Pericardium fibroblast (primary cell): Measurements from ENCODE around the gene ZMAT2. TPM values are rescaled to one million over a fixed set of nuclear protein-coding genes. Genes with fewer than 3 reads are reported as not detected.

Experiments used
- total RNA-seq: library from RNA; depleted of rRNA; stranded (reverse); fragments of >200 nt; gene quantifications from 2 replicates; pipeline ENCODE4 v1.2.3, GENCODE V29; 2015

Gene ZMAT2, protein sequence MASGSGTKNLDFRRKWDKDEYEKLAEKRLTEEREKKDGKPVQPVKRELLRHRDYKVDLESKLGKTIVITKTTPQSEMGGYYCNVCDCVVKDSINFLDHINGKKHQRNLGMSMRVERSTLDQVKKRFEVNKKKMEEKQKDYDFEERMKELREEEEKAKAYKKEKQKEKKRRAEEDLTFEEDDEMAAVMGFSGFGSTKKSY
- 26.7 and 33.5 TPM in 2 replicates for total RNA-seq

DNA sequence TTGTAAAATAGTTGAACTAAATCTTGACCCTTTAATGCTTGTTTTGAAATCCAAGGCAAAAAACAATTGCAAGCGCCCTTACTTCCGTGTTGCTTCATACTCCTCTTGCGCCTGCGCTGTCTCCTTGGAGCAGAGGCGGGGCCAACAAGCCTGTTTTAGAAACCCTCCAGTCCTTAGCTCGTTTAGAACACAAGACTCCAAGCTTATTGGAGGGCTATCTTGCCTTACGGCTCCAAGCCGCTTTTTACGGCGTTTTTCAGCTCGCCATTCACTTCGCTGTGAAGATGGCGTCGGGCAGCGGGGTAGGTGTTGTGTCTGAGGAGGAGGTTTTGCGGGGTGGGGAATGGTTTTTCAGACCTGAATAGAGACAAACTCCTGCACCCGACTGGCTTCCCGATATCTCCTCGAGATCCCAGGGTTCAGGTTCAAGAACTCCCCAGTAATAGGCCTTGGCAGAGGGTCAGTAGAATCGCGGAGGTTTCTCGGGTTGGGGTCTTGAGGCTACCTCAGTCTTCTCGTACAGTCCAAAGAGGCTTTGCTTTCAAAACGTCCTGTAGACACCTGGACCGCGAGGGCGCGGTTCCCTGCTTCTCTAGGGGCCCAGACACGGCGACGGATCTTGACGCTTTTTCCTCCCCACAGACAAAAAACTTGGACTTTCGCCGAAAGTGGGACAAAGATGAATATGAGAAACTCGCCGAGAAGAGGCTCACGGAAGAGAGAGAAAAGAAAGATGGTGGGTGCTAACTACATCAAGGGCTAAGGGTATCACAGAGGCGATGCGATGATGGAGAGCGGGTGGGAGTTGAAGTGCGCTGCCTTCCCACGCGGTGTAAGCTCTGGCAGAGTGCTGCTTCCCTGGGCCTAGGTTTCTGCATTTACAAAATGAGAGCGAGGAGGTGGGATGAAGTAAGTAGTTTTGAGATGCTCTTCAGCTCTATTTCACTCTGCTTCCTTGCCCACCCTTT lies at the start of gene ZMAT2:
ZMAT2 (plus strand) TSS at position 271 of the 968 bp plus-strand sequence; CDS start at position 285, 14 bp downstream.

DNA sequence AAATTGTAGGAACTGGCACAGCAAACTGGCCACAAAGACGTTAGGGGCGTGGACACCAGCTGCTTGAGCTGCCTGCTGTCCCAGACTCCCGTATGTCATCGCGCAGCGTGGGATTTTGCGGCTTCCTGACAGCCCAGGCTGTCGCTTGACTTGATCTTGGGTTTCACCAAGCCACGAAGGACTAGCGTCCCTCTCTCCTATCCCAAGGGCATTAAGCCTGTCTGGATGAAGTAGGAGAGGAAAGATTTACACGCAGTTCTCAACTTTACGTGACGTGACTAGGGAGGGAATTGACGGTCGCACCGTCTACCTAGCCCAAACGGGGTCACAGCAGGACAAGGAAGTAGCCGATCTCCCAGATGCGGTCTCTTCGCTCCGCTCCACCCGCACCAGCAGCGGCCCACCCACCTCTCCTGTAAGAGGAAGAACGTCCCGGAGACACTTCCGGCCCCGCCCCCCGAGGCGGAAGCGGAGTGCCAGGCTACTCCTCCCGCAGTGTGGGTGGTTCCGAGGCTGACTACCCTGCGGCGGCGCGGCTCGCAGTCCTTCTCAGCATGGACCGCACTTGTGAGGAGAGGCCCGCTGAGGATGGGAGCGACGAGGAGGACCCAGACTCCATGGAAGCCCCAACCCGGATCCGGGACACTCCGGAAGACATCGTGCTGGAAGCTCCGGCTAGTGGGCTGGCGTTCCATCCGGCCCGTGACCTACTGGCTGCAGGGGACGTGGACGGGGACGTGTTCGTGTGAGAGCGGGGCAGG lies 35.7 kb upstream of the ZMAT2 start, which contains the start of gene WDR55:
WDR55 (plus strand) TSS at position 546 of the 761 bp plus-strand sequence; CDS start at position 555, 9 bp downstream.

GRCh38 chr5:140673187-140673976 lies 26.9 kb upstream of the ZMAT2 start, which contains the start of gene DND1:
Gene DND1 (minus strand): TSS chr5:140673576. CDS start chr5:140673542, 34 bp downstream.

DNA sequence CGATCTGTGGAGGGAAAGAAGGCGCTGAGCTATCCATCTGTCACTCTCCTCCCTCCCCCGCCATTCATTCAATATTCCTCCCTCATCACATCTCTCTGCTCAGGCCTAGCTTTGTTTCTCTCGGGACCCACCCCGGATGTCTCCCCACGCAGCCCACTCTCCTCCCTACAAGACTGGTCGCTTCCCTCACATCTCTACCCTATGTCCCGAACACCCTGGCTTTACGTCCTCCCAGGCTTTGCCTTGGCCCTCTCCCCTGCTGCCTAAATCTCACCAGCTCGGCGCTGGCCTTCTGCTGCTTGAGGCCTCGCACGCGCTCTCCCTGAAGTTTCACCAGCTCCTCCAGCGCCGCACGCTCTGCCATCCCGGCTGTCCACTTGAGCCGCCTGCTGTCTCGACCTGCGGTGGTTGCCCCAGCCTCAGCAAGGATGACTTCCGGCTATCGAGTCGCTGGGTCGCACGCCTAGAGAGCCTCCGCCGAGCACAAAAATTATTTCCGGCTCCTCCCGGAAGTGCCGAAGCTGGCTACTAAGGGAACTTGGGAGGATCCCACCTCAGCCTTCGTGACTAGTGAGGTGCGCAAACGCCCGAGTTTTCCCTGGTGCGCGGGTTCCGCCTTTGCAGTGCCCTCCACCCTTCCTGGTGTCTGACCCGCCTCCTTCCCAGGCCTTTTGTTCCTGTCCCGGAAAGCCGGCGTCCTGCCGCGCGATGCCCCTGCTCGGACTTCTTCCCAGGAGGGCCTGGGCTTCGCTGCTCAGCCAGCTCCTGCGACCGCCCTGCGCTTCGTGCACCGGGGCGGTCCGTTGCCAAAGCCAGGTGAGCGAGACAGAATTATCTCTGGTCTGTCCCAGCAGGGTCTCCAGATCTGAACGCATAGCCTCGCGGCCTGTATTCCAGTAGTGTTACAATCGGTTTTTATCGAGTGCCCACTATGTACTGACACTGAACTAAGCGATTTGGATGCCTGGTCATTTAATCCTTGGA lies 9.0 kb upstream of the ZMAT2 start, which contains the start of the genes HARS1 and HARS2:
HARS1 (minus strand) TSS at position 430 of the 984 bp plus-strand sequence; CDS start at position 364, 66 bp downstream.
HARS2 (plus strand) TSS at position 515 of the 984 bp plus-strand sequence; CDS start at position 709, 194 bp downstream.

Other genes with a start within 250 kb of the ZMAT2 start
- 1.4 and 7.2 TPM in 2 replicates for gene EIF4EBP3, start 152.8 kb upstream of the ZMAT2 start, total RNA-seq
- gene SRA1, start 143.0 kb upstream of the ZMAT2 start, total RNA-seq: 18.2 and 42.6 TPM in 2 replicates
- gene APBB3, start 135.8 kb upstream of the ZMAT2 start, total RNA-seq: 11.1 and 16.0 TPM in 2 replicates
- 29.9 and 37.6 TPM in 2 replicates for gene SLC35A4, start 135.6 kb upstream of the ZMAT2 start, total RNA-seq
- 0.17 and 4.3 TPM in 2 replicates for gene CD14, start 67.3 kb upstream of the ZMAT2 start, total RNA-seq
- 8.6 and 11.8 TPM in 2 replicates for gene TMCO6, start 61.0 kb upstream of the ZMAT2 start, total RNA-seq
- gene NDUFA2, start 52.8 kb upstream of the ZMAT2 start, total RNA-seq: 52.4 and 86.2 TPM in 2 replicates
- gene IK, start 52.6 kb upstream of the ZMAT2 start, total RNA-seq: 49.4 and 66.8 TPM in 2 replicates
- gene WDR55, start 35.5 kb upstream of the ZMAT2 start, total RNA-seq: 11.1 and 14.2 TPM in 2 replicates
- gene DND1, start 26.9 kb upstream of the ZMAT2 start, total RNA-seq: not detected in 2 replicates
- 51.8 and 56.4 TPM in 2 replicates for gene HARS1, start 9.1 kb upstream of the ZMAT2 start, total RNA-seq
- 15.4 and 18.9 TPM in 2 replicates for gene HARS2, start 9.0 kb upstream of the ZMAT2 start, total RNA-seq
- not detected in 2 replicates for gene PCDHA1, start 85.7 kb downstream of the ZMAT2 start, total RNA-seq
- not detected in 2 replicates for gene PCDHA2, start 94.4 kb downstream of the ZMAT2 start, total RNA-seq
- gene PCDHA3, start 100.6 kb downstream of the ZMAT2 start, total RNA-seq: 0.12 TPM in 1 of 2 replicates, not detected in the other
- 0.23 TPM in 1 of 2 replicates, not detected in the other for gene PCDHA4, start 106.6 kb downstream of the ZMAT2 start, total RNA-seq
- under 0.01 TPM in 1 of 2 replicates, not detected in the other for gene PCDHA5, start 121.2 kb downstream of the ZMAT2 start, total RNA-seq
- gene PCDHA6, start 127.5 kb downstream of the ZMAT2 start, total RNA-seq: 0.17 and 0.35 TPM in 2 replicates
- 0.09 and 0.12 TPM in 2 replicates for gene PCDHA7, start 133.8 kb downstream of the ZMAT2 start, total RNA-seq
- 0.09 TPM in 1 of 2 replicates, not detected in the other for gene PCDHA8, start 140.7 kb downstream of the ZMAT2 start, total RNA-seq
- gene PCDHA9, start 147.9 kb downstream of the ZMAT2 start, total RNA-seq: not detected in 2 replicates
- under 0.01 TPM in 2 replicates for gene PCDHA10, start 155.4 kb downstream of the ZMAT2 start, total RNA-seq
- gene PCDHA11, start 168.5 kb downstream of the ZMAT2 start, total RNA-seq: not detected in 2 replicates
- not detected in 2 replicates for gene PCDHA12, start 174.9 kb downstream of the ZMAT2 start, total RNA-seq
- gene PCDHA13, start 181.7 kb downstream of the ZMAT2 start, total RNA-seq: not detected in 2 replicates
- gene PCDHAC1, start 225.9 kb downstream of the ZMAT2 start, total RNA-seq: under 0.01 and 0.34 TPM in 2 replicates